ENCODE results near the gene PCOLCE2. TPM values are rescaled to one million over a fixed set of nuclear protein-coding genes. Genes with fewer than 3 reads are reported as not detected.

PCOLCE2 gene
- total and polyA plus RNA-seq, 8 donors, result 1.3 to 21.2 (median 2.9) TPM

GRCh38 chr3:142784228-142784627, 104.7 kb downstream of the PCOLCE2 start:
- TF ChIP-seq CTCF (IDR thresholded peaks at IDR 0.05), result no peak
- H3K27ac ChIP-seq, result no peak overlapping the region
- ATAC-seq (no peak), DNase-seq (no peak)
- H3K27me3 ChIP-seq, result no peaks in the 10 kb centered on the region
- no peaks in the 10 kb centered on the region for H3K9me3 ChIP-seq
- no peaks in the 10 kb centered on the region for H3K36me3 ChIP-seq
- intact Hi-C loops (cut with DNase I), result no loop called here
- no peaks in the 10 kb centered on the region for H3K4me1 ChIP-seq
- no peak overlapping the region for H3K4me3 ChIP-seq

GRCh38 chr3:142782616-142783015, 106.3 kb downstream of the PCOLCE2 start:
- Histone ChIP-seq H3K36me3 (no peaks in the 10 kb centered on the region), H3K9me3 (no peaks in the 10 kb centered on the region), H3K4me1 (no peaks in the 10 kb centered on the region), H3K27ac (no peak overlapping the region), H3K4me3 (no peak overlapping the region), H3K27me3 (no peaks in the 10 kb centered on the region)
- no peak for ATAC-seq
- TF ChIP-seq CTCF (IDR thresholded peaks at IDR 0.05), result no peak
- DNase-seq, result peak in 1 of 4 donors; percentile 12
- intact Hi-C loops (cut with DNase I), result no loop called here

- TF ChIP-seq CTCF (IDR thresholded peaks at IDR 0.05), result no peak
- intact Hi-C loops (cut with DNase I), result no loop called here
These were observed 109.3 kb downstream of the PCOLCE2 start for GRCh38 chr3:142779591-142779990.

GRCh38 chr3:142778541-142778940, 110.3 kb downstream of the PCOLCE2 start:
- H3K27me3 ChIP-seq, result no peaks in the 10 kb centered on the region
- DNase-seq (no peak), ATAC-seq (no peak)
- no peaks in the 10 kb centered on the region for H3K4me1 ChIP-seq
- H3K36me3 ChIP-seq, result no peaks in the 10 kb centered on the region
- no peaks in the 10 kb centered on the region for H3K9me3 ChIP-seq
- no peak overlapping the region for H3K27ac ChIP-seq
- TF ChIP-seq CTCF (IDR thresholded peaks at IDR 0.05), result no peak
- no peak overlapping the region for H3K4me3 ChIP-seq
- intact Hi-C loops (cut with DNase I), result no loop called here

More at GRCh38 chr3:142779591-142779990, 109.3 kb downstream of the PCOLCE2 start:
- H3K27me3 ChIP-seq, result no peaks in the 10 kb centered on the region
- H3K4me1 ChIP-seq, result no peaks in the 10 kb centered on the region
- no peaks in the 10 kb centered on the region for H3K36me3 ChIP-seq
- no peaks in the 10 kb centered on the region for H3K9me3 ChIP-seq
- DNase-seq (no peak), ATAC-seq (no peak)
- H3K4me3 ChIP-seq, result no peak overlapping the region
- no peak overlapping the region for H3K27ac ChIP-seq

- Histone ChIP-seq H3K9me3 (no peaks in the 10 kb centered on the region), H3K27me3 (no peaks in the 10 kb centered on the region), H3K27ac (no peak overlapping the region), H3K36me3 (no peaks in the 10 kb centered on the region), H3K4me3 (no peak overlapping the region), H3K4me1 (no peaks in the 10 kb centered on the region)
- no peak for TF ChIP-seq CTCF (IDR thresholded peaks at IDR 0.05)
- ATAC-seq (no peak), DNase-seq (no peak)
- intact Hi-C loops (cut with DNase I), result no loop called here
These were observed 111.0 kb downstream of the PCOLCE2 start for GRCh38 chr3:142777927-142778326.

Data from left lung (tissue), 10 donors.